Kidney (tissue), 14 donors: ENCODE results near the gene IMMP2L. TPM values are rescaled to one million over a fixed set of nuclear protein-coding genes. Genes with fewer than 3 reads are reported as not detected.

Experiments
- DNase-seq, 5 donors: peaks; one replicate each; pipeline ENCODE4 v3.0.0-alpha.2; 2013 to 2020
- FAIRE-seq: peaks from 2 replicates; lab custom pipeline; 2012; peaks lifted over from hg19 to GRCh38; lab: Jason Lieb, UNC
- H3K27ac ChIP-seq, 2 donors: one replicate each; pipeline ENCODE4 v1.7.0; 2013; ENCODE audit warnings: low read depth in 2 of 2, low read length in 2 of 2, inconsistent platforms in 1 of 2
- H3K27me3 ChIP-seq: one replicate; pipeline ENCODE4 v1.7.1; 2013; ENCODE audit warnings: low read length, inconsistent platforms; ENCODE audit not compliant: control insufficient read depth, insufficient read depth
- H3K36me3 ChIP-seq, 3 donors: one replicate each; pipeline versions ENCODE4 v1.7.0 to v1.7.1; 2013; ENCODE audit warnings: low read length in 3 of 3, control low read depth in 1 of 3, inconsistent platforms in 1 of 3; ENCODE audit not compliant: insufficient read depth in 3 of 3, control insufficient read depth in 2 of 3
- H3K4me1 ChIP-seq, 3 donors: one replicate each; pipeline versions ENCODE4 v1.7.0 to v1.7.1; 2013; ENCODE audit warnings: low read length in 3 of 3, inconsistent platforms in 1 of 3, low read depth in 1 of 3; ENCODE audit not compliant: control insufficient read depth in 2 of 3, insufficient read depth in 2 of 3
- H3K4me3 ChIP-seq, 3 donors: one replicate each; pipeline versions ENCODE4 v1.7.0 to v1.8.1; 2013; ENCODE audit warnings: low read length in 3 of 3, control low read depth in 1 of 3, inconsistent platforms in 1 of 3
- H3K9ac ChIP-seq, 3 donors: one replicate each; pipeline versions ENCODE4 v1.7.0 to v1.7.1; 2013; ENCODE audit warnings: low read length in 3 of 3, control low read depth in 1 of 3, inconsistent platforms in 1 of 3
- H3K9me3 ChIP-seq, 3 donors: one replicate each; pipeline versions ENCODE4 v1.7.0 to v1.7.1; 2013; ENCODE audit warnings: low read length in 3 of 3, control low read depth in 1 of 3, inconsistent platforms in 1 of 3; ENCODE audit not compliant: control insufficient read depth in 2 of 3, insufficient read depth in 1 of 3
- intact Hi-C: fragments of 100-400 bp; cut with DNase I; formaldehyde crosslinking; loops from one replicate; pipeline ENCODE4 v1.11.1; 2022
- polyA plus RNA-seq: library from polyadenylated mRNA; stranded (reverse); fragments of 350-450 nt; fragmentation: Illumina TruSeq; extraction: RNeasy Lipid Tissue Mini Kit (QIAGEN cat#74804); gene quantifications from one replicate; pipeline ENCODE4 v1.2.3, GENCODE V29; 2014; ENCODE audit warnings: low read depth, low replicate concordance; ENCODE audit not compliant: insufficient read depth
- total RNA-seq: library from RNA; stranded (reverse); fragmentation: NEBNext Ultra II Directional; extraction: Animal tissue kit (Norgen Biotek cat#: 25700); gene quantifications from one replicate; pipeline ENCODE4 v1.2.1, GENCODE V29; 2021
- TF ChIP-seq, protein P1 (sequence below): IDR thresholded peaks from 3 replicates; pipeline ENCODE4 v1.5.1; 2012; ENCODE audit warnings: mild to moderate bottlenecking, moderate library complexity, borderline replicate concordance; ENCODE audit not compliant: insufficient read depth; ENCODE audit errors: extremely low read depth
- donor health status: control.
- donor health status: control.
- donor health status: control.
- donor health status: control.
- donor health status: control.
- donor health status: DM: yes; HTN: yes; CAD: no.
- donor health status: Normal renal cell carcinoma (clear cell type).

IMMP2L gene
- total and polyA plus RNA-seq, 2 donors from 2014 or later, result 46.4 to 52.1 TPM

DNA sequence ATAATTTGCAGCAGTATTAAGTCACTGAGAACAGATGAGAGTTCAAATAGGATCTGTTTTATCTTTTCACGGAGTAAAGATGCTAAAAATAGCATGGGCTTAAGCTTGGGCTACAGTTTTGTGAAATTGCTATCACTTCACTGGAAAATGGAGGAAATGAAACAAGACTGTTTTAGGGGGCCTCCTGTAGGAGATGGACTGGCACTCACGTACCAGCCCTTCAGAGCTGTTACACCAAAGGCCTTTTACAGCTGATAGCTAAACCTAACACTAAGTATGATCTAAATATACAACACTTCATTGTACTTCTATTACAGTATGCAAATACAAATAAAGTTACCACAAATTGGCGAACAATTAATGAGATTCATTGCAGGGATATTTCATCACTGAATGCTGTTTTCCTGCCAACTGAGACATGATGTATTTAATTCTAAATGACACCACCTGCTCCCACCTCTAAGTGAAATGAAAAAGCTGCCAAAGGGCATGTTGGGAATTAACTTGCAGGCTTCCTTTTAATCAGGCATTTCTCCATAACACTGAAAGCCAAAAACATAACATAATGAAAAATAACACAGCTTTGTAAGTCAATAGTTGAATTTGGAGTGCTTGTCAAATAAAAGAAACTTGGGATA, 775.8 kb downstream of the IMMP2L start:
- H3K9ac ChIP-seq, result no peak overlapping the region
- no peaks in the 10 kb centered on the region for H3K4me1 ChIP-seq
- TF ChIP-seq, protein P1, sequence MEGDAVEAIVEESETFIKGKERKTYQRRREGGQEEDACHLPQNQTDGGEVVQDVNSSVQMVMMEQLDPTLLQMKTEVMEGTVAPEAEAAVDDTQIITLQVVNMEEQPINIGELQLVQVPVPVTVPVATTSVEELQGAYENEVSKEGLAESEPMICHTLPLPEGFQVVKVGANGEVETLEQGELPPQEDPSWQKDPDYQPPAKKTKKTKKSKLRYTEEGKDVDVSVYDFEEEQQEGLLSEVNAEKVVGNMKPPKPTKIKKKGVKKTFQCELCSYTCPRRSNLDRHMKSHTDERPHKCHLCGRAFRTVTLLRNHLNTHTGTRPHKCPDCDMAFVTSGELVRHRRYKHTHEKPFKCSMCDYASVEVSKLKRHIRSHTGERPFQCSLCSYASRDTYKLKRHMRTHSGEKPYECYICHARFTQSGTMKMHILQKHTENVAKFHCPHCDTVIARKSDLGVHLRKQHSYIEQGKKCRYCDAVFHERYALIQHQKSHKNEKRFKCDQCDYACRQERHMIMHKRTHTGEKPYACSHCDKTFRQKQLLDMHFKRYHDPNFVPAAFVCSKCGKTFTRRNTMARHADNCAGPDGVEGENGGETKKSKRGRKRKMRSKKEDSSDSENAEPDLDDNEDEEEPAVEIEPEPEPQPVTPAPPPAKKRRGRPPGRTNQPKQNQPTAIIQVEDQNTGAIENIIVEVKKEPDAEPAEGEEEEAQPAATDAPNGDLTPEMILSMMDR, result no peak
- intact Hi-C loops, result no loop called here
- no peaks in the 10 kb centered on the region for H3K36me3 ChIP-seq
- DNase-seq, result no peak
- FAIRE-seq, result no peak
- no peaks in the 10 kb centered on the region for H3K27me3 ChIP-seq
- H3K27ac ChIP-seq, result no peak overlapping the region
- H3K9me3 ChIP-seq, result no peaks in the 10 kb centered on the region
- H3K4me3 ChIP-seq, result no peak overlapping the region

DNA sequence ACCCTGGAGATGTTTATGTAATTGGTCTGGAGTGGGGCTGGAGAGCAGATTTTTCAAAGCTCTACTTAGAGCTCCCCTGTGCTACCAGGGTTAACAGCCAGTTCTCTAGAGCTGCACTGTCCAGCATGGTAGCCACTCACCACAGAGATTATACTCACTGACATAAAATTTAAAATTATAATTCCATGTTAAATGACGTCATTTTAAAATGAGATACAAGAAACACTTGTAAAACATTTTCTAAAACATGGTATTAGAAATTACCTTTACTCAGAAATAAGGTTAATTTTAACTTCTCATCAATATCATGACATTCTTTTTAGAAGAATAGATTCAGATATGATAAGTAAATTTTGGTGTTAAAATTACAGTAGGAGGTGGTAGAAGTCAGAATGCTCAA, 777.5 kb downstream of the IMMP2L start:
- FAIRE-seq, result peak; percentile 58
- TF ChIP-seq, protein P1, result no peak
- H3K9ac ChIP-seq, result no peak overlapping the region

DNA sequence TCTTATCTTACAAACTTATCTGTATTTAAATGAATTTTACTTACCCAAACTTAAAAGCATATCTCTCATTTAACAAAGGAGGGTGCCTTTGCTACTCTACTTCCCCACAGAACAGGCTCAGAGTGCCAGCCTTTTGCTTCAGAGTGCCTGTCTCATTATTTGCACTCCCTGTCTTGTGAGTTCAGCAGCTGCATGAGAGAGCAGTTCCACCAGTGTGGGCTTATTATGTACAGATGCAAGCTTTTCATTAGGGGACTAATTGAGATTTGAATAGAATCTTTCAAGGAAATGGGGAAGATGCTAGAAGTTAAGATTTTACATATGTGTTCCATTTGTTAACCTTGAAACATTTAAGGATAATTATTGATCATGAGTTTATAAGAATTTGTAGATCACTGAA, 781.6 kb downstream of the IMMP2L start:
- no peaks in the 10 kb centered on the region for H3K9me3 ChIP-seq
- TF ChIP-seq, protein P1, result no peak
- DNase-seq (no peak), FAIRE-seq (no peak)
- H3K4me3 ChIP-seq, result no peak overlapping the region
- no peak overlapping the region for H3K27ac ChIP-seq
- H3K9ac ChIP-seq, result no peak overlapping the region
- no peaks in the 10 kb centered on the region for H3K27me3 ChIP-seq
- no peaks in the 10 kb centered on the region for H3K36me3 ChIP-seq
- intact Hi-C loops, result no loop called here
- H3K4me1 ChIP-seq, result no peaks in the 10 kb centered on the region

More for the DNA sequence above, 777.5 kb downstream of the IMMP2L start:
- H3K4me3 ChIP-seq, result no peak overlapping the region
- intact Hi-C loops, result no loop called here
- no peak for DNase-seq
- H3K36me3 ChIP-seq, result no peaks in the 10 kb centered on the region
- H3K27ac ChIP-seq, result no peak overlapping the region
- no peaks in the 10 kb centered on the region for H3K27me3 ChIP-seq
- H3K9me3 ChIP-seq, result no peaks in the 10 kb centered on the region
- H3K4me1 ChIP-seq, result no peaks in the 10 kb centered on the region

DNA sequence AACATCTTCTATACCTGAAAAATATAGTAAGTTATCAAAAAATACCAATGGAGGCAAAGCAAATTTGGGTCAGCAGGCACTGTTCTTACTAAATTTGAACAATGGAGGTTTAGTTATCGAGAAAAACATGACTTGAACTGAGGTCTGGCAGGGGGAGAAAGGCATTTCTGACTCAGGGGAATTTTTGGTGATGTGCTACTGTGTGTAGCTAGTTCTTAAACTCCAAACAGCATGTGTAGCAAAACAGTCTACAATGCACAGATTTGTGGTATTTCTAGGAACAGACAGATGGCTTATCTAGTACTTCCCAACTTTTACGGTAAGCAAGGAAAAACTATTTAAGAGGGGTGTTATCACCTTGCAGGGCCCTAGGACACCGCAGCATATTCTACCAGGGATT, 783.0 kb downstream of the IMMP2L start:
- Histone ChIP-seq H3K4me3 (no peak overlapping the region), H3K27ac (no peak overlapping the region), H3K4me1 (peaks cover 0 to 2% (median 0%) of the 10 kb centered on the region in 3 donors), H3K27me3 (no peaks in the 10 kb centered on the region), H3K9ac (no peak overlapping the region), H3K9me3 (no peaks in the 10 kb centered on the region), H3K36me3 (no peaks in the 10 kb centered on the region)
- TF ChIP-seq, protein P1, result no peak
- no peak for FAIRE-seq
- intact Hi-C loops, result no loop called here
- DNase-seq, result no peak
